GM12892 (cell line): ENCODE results near the gene PCSK6.

Source experiments
- POLR2A ChIP-seq: IDR thresholded peaks from 2 replicates; pipeline ENCODE4 v1.6.1; 2011; ENCODE audit warnings: low read depth, low read length, control low read depth
- TAF1 ChIP-seq: IDR thresholded peaks from 2 replicates; pipeline ENCODE4 v1.6.1; 2011; ENCODE audit warnings: low read depth, mild to moderate bottlenecking, control low read depth, low read length, borderline replicate concordance

DNA sequence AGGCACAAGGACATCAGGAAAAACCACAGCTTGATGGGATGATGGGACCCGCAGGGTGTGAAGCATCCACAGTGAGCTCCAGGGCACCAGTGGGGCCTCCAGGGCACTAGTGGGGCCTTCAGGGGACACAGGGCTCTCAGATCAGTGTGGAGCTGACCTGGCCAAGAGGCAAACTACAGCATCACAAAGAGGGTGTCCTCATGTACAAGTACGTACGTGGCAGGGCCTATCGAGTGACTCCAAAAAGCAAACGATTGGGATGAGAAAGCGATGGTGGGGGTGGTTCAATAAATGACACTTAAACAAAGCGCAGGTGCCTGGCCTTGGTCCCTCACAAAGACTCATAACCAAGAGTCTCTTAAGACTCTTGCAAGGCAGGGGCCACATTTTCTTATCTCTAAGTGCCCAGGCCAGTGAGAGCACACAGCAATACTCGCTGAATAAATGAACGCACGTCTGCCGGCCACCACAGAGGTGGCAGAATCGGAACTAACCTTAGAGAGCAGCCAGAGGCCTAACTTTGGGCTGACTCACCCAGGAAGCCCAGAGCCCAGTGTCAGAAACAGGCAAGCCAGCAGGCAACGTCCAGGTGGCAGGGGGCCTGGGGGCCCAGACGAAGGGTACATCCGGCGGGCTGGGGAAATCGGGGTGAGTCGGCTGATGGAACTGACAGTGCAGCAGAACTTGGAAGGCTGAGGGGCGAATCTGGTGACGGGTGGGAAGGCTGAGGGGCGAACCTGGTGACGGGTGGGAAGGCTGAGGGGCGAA, 8.7 kb downstream of the PCSK6 start:
- TF ChIP-seq POLR2A: no peak
- no peak for TF ChIP-seq TAF1
